Esophagus squamous epithelium (tissue), 5 donors: Measurements from ENCODE around the gene CCND1. TPM values are rescaled to one million over a fixed set of nuclear protein-coding genes. Genes with fewer than 3 reads are reported as not detected.

Experiments
- DNase-seq: peaks from one replicate; lab custom pipeline; 2025; lab: John Stamatoyannopoulos, UW
- H3K27ac ChIP-seq, 4 donors: fragments of 200-600 bp; sonication (generic); one replicate each; pipeline ENCODE4 v1.5.1; 2016 to 2019; ENCODE audit warnings: mild to moderate bottlenecking in 1 of 4
- H3K27me3 ChIP-seq, 4 donors: fragments of 200-600 bp; sonication (generic); 1 replicate in 3 of 4; 2 replicates in 1 of 4; pipeline versions ENCODE4 v1.5.1 to v1.6.0; 2017 to 2021; ENCODE audit warnings: antibody characterized with exemption in 1 of 4
- H3K36me3 ChIP-seq, 3 donors: fragments of 200-600 bp; sonication (generic); one replicate each; pipeline ENCODE4 v1.5.1; 2016 to 2019
- H3K4me1 ChIP-seq, 3 donors: fragments of 200-600 bp; sonication (generic); one replicate each; pipeline ENCODE4 v1.5.1; 2017 to 2019
- H3K4me3 ChIP-seq, 4 donors: fragments of 200-600 bp; sonication (generic); 1 replicate in 3 of 4; 2 replicates in 1 of 4; pipeline ENCODE4 v1.5.1; 2016 to 2019; ENCODE audit warnings: mild to moderate bottlenecking in 2 of 4, moderate library complexity in 1 of 4
- H3K9me3 ChIP-seq, 3 donors: fragments of 200-600 bp; sonication (generic); one replicate each; pipeline ENCODE4 v1.5.1; 2016 to 2019
- POLR2A ChIP-seq, 4 donors: fragments of 450-650 bp; IDR thresholded peaks; one replicate each; pipeline ENCODE4 v1.6.1; 2017; ENCODE audit warnings: antibody characterized with exemption in 4 of 4, mild to moderate bottlenecking in 4 of 4, moderate library complexity in 3 of 4
- WGBS, 2 donors: methylation state at CpG; one replicate each; pipeline ENCODE4 v1.1.5; 2018; 5-methylcytosine and 5-hydroxymethylcytosine counted together
- intact Hi-C: fragments of 100-400 bp; cut with DNase I; formaldehyde crosslinking; loops from one replicate; pipeline ENCODE4 v1.15.0; 2022
- total RNA-seq, 4 donors: library from RNA; depleted of rRNA; stranded (reverse); fragments of >200 nt; gene quantifications; one replicate each; pipeline ENCODE4 v1.1.0, GENCODE V29; 2016
- TF ChIP-seq, protein P1 (sequence below), 6 experiments: fragments of 450-650 bp in 4 of 6; fragments of 200-600 bp in 2 of 6; sonication (generic) in 2 of 6; IDR thresholded peaks; one replicate each; pipeline ENCODE4 v1.5.1; 2016 to 2019; ENCODE audit warnings: antibody characterized with exemption in 6 of 6, mild to moderate bottlenecking in 4 of 6, moderate library complexity in 4 of 6
- donor health status: DM: yes; HTN: yes; CAD: no.

CCND1 gene
- total RNA-seq, 4 donors from 2014 or later = 64.1 to 216 (median 145) TPM

DNA sequence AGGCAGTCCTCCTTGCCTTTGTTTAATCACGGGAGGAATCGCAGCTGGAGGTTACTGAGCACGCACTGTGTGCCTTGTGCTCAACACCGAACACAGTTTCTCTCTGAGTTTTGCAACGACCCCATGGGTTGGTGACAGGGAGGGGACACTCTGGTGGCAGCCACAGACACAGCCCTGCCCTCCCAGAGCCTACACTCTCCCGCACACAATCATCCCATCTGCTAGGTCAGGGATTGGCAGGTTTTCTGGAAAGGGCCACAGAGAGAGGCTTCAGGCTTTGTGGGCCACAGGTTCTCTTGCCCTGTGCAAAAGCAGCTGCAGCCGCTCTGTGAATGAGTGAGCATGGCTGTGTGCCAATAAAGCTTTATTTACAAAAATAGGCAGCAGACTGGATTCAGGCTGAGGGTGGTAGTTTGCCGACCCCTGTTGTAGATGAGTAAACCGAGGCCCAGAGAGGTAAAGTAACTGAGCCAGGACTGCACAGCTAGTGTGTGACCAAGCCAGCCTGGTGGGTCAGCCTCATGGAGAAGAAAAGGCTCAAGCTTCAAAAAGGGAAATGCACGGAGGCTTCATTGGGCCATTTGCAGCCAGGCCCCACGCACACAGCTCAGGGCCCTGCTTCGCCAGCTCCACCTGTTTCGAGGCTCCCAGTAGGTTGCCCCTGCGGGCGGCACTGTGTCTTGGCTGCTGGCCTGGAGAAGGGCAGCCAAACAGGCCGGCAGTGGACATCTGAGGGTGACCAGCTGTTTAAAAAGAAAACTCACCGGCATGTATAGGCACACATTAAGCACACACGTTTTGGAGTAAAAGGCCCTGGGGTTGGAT lies 17.9 kb downstream of the CCND1 start:
- H3K4me1 ChIP-seq = peaks cover 13 to 23% (median 13%) of the 10 kb centered on the region in 3 donors
- peaks cover 0 to 27% (median 3%) of the 10 kb centered on the region in 3 donors for H3K36me3 ChIP-seq
- intact Hi-C loops = no loop called here
- H3K9me3 ChIP-seq = no peaks in the 10 kb centered on the region
- H3K4me3 ChIP-seq = no peak overlapping the region
- TF ChIP-seq, protein P1, sequence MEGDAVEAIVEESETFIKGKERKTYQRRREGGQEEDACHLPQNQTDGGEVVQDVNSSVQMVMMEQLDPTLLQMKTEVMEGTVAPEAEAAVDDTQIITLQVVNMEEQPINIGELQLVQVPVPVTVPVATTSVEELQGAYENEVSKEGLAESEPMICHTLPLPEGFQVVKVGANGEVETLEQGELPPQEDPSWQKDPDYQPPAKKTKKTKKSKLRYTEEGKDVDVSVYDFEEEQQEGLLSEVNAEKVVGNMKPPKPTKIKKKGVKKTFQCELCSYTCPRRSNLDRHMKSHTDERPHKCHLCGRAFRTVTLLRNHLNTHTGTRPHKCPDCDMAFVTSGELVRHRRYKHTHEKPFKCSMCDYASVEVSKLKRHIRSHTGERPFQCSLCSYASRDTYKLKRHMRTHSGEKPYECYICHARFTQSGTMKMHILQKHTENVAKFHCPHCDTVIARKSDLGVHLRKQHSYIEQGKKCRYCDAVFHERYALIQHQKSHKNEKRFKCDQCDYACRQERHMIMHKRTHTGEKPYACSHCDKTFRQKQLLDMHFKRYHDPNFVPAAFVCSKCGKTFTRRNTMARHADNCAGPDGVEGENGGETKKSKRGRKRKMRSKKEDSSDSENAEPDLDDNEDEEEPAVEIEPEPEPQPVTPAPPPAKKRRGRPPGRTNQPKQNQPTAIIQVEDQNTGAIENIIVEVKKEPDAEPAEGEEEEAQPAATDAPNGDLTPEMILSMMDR (IDR thresholded peaks at IDR 0.05) = no peak
- TF ChIP-seq POLR2A (IDR thresholded peaks at IDR 0.05) = no peak
- H3K27ac ChIP-seq = no peak overlapping the region
- 62 to 78% methylated on average over 7 to 9 of the region's 18 CpGs for WGBS, 2 donors
- no peaks in the 10 kb centered on the region for H3K27me3 ChIP-seq
- DNase-seq = no peak

DNA sequence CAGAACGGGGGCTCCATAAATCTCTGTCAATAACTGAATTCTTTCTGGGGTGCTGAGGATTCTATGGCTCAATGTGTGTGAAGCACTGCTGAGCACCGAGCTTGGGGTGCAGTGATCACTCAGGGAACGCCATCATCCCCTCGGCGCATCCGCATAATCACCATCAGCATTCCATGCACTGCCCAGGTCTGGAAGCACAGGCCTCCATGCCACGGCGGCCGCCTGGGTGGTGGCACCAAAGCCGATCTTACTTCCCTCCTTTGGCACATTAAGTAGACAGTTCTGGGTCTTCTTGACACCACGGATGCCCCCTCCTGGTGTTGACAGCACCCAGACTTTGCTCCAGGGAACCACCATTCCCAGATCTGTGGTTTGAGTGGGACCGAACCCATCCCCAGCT lies 18.6 kb downstream of the CCND1 start:
- Histone ChIP-seq H3K9me3 (no peaks in the 10 kb centered on the region), H3K27ac (no peak overlapping the region), H3K36me3 (peaks cover 0 to 28% (median 0%) of the 10 kb centered on the region in 3 donors), H3K27me3 (no peaks in the 10 kb centered on the region), H3K4me1 (peaks cover 5 to 16% (median 6%) of the 10 kb centered on the region in 3 donors), H3K4me3 (no peak overlapping the region)
- intact Hi-C loops = no loop called here
- TF ChIP-seq, protein P1 (IDR thresholded peaks at IDR 0.05) = no peak
- no peak for TF ChIP-seq POLR2A (IDR thresholded peaks at IDR 0.05)
- 100% methylated on average over 5 of the region's 12 CpGs; no CpG with 5 or more reads in 1 of the 2 donors for WGBS, 2 donors
- DNase-seq = no peak

DNA sequence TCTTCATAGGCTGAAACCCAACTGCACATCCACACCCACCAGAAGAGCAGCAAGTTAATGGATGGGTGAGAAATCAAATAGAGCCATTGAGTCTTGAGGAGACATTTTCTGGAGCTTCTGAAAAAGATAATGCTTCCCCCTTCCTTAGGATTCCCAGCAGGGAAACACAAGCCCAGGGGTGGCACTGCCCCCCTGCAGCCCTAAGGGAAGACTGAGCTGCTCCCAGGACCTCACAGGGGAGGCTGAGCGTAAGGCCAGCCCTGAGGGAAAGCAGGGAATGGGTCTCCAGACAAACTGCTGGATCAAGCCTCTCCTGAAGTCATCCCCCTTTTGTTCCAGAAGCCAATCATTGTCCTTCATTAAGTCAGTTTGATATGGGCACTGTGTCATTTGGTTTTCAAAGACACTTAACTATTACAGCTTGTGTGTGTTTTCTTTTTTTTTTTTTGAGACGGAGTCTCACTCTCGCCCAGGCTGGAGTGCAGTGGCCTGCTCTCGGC lies 19.1 kb downstream of the CCND1 start:
- H3K27me3 ChIP-seq = no peaks in the 10 kb centered on the region
- H3K9me3 ChIP-seq = no peaks in the 10 kb centered on the region
- TF ChIP-seq, protein P1 (IDR thresholded peaks at IDR 0.05) = no peak
- TF ChIP-seq POLR2A (IDR thresholded peaks at IDR 0.05) = no peak
- DNase-seq = no peak
- intact Hi-C loops = no loop called here
- WGBS, 2 donors = 94 to 100% methylated on average over 4 of the region's 4 CpGs
- peaks cover under 1 to 11% (median 1%) of the 10 kb centered on the region in 3 donors for H3K4me1 ChIP-seq
- H3K4me3 ChIP-seq = no peak overlapping the region
- H3K27ac ChIP-seq = no peak overlapping the region
- H3K36me3 ChIP-seq = peaks cover 0 to 32% (median 0%) of the 10 kb centered on the region in 3 donors

DNA sequence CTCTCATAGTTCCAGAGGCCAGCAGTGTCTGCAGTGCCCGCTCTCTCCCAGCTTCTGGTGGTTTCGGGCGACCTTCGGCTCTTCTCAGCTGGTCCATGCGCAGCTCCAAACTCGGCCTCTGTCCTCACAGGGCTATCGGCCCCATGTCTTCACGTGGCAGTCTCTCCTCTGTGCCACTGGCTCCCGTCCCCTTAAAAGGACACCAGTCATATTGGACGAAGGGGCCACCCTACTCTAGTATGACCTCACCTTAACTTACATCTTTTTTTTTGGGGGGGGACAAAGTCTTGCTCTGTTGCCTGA lies 20.4 kb downstream of the CCND1 start:
- Histone ChIP-seq H3K27ac (no peak overlapping the region), H3K4me1 (peaks cover 0 to 10% (median 2%) of the 10 kb centered on the region in 3 donors), H3K36me3 (peaks cover 0 to 45% (median 0%) of the 10 kb centered on the region in 3 donors), H3K4me3 (no peak overlapping the region), H3K27me3 (no peaks in the 10 kb centered on the region), H3K9me3 (no peaks in the 10 kb centered on the region)
- 73 to 86% methylated on average over 6 to 10 of the region's 10 CpGs for WGBS, 2 donors
- intact Hi-C loops = no loop called here
- no peak for TF ChIP-seq POLR2A (IDR thresholded peaks at IDR 0.05)
- TF ChIP-seq, protein P1 (IDR thresholded peaks at IDR 0.05) = no peak
- no peak for DNase-seq

DNA sequence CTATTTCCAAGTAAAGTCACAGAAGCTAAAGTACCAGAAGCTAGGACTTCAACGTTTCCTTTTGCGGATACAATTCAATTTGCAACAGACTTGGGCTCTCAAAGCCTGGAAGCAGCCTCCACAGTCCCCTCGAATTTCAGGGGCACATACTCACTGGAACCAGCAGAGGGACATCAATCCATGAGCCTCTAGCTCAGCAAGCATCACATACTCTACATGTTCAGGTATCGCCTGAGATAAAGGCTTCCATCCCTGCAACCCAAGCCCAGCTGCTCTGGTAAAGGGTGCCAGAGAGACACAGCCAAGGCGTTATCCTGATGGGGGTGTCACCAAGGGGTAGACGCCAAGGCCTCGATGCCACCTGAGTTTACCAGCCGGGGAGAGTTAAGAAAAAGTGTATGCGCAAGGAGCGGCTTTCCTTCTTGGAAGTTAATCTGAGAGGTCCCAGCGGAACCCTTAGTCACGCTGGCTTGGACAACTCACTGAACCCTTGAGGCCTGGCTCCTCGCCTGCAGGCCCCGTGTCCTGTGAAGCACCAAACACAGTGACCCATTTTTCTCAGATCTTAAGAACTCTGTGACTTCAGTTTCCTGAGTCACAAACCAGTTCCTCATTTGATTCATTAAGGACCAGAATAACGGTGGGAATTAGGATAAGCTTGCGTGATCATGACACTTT lies 21.2 kb downstream of the CCND1 start:
- no peaks in the 10 kb centered on the region for H3K27me3 ChIP-seq
- H3K27ac ChIP-seq = no peak overlapping the region
- no peak for DNase-seq
- intact Hi-C loops = no loop called here
- no peak overlapping the region for H3K4me3 ChIP-seq
- TF ChIP-seq, protein P1 (IDR thresholded peaks at IDR 0.05) = no peak
- TF ChIP-seq POLR2A (IDR thresholded peaks at IDR 0.05) = no peak
- H3K36me3 ChIP-seq = peaks cover 0 to 53% (median 0%) of the 10 kb centered on the region in 3 donors
- peaks cover 7 to 18% (median 9%) of the 10 kb centered on the region in 3 donors for H3K4me1 ChIP-seq
- WGBS, 2 donors = 81 to 86% methylated on average over 12 to 13 of the region's 16 CpGs
- no peaks in the 10 kb centered on the region for H3K9me3 ChIP-seq
